Measurements from ENCODE around the gene FAM217B.

Gene FAM217B

GRCh38 chr20:59944726-59945125 is 4.5 kb downstream of the FAM217B start:
- H3K4me3 ChIP-seq (ENCODE audit: low read depth, low read length), result no peak overlapping the region
- TF ChIP-seq, protein P1, sequence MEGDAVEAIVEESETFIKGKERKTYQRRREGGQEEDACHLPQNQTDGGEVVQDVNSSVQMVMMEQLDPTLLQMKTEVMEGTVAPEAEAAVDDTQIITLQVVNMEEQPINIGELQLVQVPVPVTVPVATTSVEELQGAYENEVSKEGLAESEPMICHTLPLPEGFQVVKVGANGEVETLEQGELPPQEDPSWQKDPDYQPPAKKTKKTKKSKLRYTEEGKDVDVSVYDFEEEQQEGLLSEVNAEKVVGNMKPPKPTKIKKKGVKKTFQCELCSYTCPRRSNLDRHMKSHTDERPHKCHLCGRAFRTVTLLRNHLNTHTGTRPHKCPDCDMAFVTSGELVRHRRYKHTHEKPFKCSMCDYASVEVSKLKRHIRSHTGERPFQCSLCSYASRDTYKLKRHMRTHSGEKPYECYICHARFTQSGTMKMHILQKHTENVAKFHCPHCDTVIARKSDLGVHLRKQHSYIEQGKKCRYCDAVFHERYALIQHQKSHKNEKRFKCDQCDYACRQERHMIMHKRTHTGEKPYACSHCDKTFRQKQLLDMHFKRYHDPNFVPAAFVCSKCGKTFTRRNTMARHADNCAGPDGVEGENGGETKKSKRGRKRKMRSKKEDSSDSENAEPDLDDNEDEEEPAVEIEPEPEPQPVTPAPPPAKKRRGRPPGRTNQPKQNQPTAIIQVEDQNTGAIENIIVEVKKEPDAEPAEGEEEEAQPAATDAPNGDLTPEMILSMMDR (IDR thresholded peaks at IDR 0.05; ENCODE audit: low read depth, low read length, missing control alignments), result no peak
- no peak for DNase-seq (ENCODE audit: low read depth)

GRCh38 chr20:59945175-59945574 is 5.0 kb downstream of the FAM217B start:
- H3K4me3 ChIP-seq (ENCODE audit: low read depth, low read length), result no peak overlapping the region
- DNase-seq (ENCODE audit: low read depth), result no peak
- TF ChIP-seq, protein P1 (IDR thresholded peaks at IDR 0.05; ENCODE audit: low read depth, low read length, missing control alignments), result no peak

DNA sequence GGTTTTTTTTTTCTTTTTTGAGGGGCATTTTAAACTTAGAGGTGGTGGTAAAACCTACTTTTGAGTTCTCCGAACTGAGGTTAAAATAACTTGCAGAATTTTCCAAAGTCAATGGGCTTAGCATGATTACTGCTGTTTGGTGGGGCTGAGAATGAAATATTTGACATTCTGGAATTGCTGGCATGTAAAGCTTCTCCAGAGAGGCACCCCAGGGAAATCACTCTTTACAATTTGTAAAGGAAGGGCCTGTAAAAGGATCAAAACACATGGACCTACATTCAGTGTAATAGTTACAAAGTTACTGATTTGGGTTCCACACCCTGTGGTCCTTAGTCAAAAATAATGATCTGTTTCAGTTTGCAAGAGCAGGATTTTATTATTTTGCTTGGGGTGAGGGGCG is 5.5 kb downstream of the FAM217B start:
- DNase-seq (ENCODE audit: low read depth), result no peak
- TF ChIP-seq, protein P1 (IDR thresholded peaks at IDR 0.05; ENCODE audit: low read depth, low read length, missing control alignments), result no peak
- no peak overlapping the region for H3K4me3 ChIP-seq (ENCODE audit: low read depth, low read length)

DNA sequence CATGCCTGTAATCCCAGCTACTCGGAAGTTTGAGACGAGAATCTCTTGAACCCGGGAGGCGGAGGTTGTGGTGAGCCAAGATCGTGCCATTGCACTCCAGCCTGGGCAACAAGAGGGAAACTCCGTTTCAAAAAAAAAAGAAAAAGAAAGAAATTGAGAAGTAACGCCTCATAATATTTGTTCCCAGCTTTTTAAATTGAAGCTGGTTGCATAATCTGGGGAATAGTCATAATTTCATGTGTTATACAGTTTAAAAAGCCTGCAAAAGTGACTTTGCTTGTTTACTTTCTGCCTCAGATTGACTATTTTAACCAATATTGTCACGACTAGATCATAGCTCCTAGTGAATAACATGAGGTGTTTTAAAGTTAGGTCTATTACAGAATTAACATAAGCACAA is 7.2 kb downstream of the FAM217B start:
- no peak for DNase-seq (ENCODE audit: low read depth)
- no peak overlapping the region for H3K4me3 ChIP-seq (ENCODE audit: low read depth, low read length)
- TF ChIP-seq, protein P1 (IDR thresholded peaks at IDR 0.05; ENCODE audit: low read depth, low read length, missing control alignments), result no peak

DNA sequence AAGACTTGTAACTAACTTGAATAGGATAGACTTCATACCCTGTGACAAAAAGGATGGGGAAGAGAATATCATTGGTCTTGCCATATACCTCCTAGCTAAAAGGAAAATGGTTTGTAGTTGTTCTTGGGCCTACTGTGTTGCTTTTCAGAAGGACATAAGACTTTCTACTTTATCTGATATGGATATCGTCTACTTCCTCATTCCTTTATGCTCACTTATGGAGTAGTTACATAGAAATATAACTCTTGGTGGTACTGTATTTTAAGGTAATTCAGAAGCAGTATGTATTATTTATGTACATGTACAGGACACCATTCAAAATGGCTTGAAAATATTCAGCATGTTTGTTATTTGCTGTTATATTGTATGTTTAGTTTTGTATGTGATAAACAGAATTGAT is 8.0 kb downstream of the FAM217B start:
- no peak for DNase-seq (ENCODE audit: low read depth)
- TF ChIP-seq, protein P1 (IDR thresholded peaks at IDR 0.05; ENCODE audit: low read depth, low read length, missing control alignments), result no peak
- H3K4me3 ChIP-seq (ENCODE audit: low read depth, low read length), result no peak overlapping the region

- no peak for DNase-seq (ENCODE audit: low read depth)
- H3K4me3 ChIP-seq (ENCODE audit: low read depth, low read length), result no peak overlapping the region
- TF ChIP-seq, protein P1 (IDR thresholded peaks at IDR 0.05; ENCODE audit: low read depth, low read length, missing control alignments), result peak; percentile 55
Observed at GRCh38 chr20:59948828-59949720, 8.9 kb downstream of the FAM217B start.

DNA sequence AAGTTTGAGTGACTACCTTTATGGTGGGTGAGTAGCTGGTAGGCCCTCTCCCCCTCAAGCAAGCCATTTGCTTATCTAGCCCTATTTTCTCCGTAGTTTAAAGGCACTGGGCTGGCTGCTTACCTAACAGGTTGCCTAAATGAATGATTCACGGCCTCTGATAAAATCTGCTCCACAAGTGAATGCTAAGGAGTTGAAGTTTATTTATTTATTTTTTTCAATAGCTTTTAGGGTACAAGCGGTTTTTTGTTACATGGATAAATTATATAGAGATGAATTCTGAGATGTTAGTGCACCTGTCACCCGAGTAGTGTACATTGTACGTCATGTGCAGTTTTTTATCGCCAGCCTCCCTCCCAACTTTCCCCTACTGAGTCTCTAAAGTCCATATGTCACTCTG is 9.7 kb downstream of the FAM217B start:
- TF ChIP-seq, protein P1 (IDR thresholded peaks at IDR 0.05; ENCODE audit: low read depth, low read length, missing control alignments), result no peak
- DNase-seq (ENCODE audit: low read depth), result no peak
- no peak overlapping the region for H3K4me3 ChIP-seq (ENCODE audit: low read depth, low read length)
